NOMO-1 (cell line): ENCODE data around the gene IFIT2.
"Not testable (repeated sequence)": the region's sequence is repeated elsewhere in the genome, so short reads cannot be mapped to it uniquely, and the experiment has no call there.

Experiments
- DNase-seq, 2 experiments: peaks; one replicate each; lab custom pipeline; 2025; ENCODE audit not compliant: unreplicated experiment in 2 of 2; lab: John Stamatoyannopoulos, UW

The IFIT2 gene

GRCh38 chr10:89335226-89335625 is 33.4 kb downstream of the IFIT2 start:
- no peak for DNase-seq

GRCh38 chr10:89336241-89336640 is 34.4 kb downstream of the IFIT2 start:
- no peak for DNase-seq

GRCh38 chr10:89337484-89337883 is 35.6 kb downstream of the IFIT2 start:
- no peak for DNase-seq

GRCh38 chr10:89338713-89339112 is 36.9 kb downstream of the IFIT2 start:
- no peak for DNase-seq

GRCh38 chr10:89339875-89340274 is 38.0 kb downstream of the IFIT2 start:
- no peak for DNase-seq

GRCh38 chr10:89341649-89342048 is 39.8 kb downstream of the IFIT2 start:
- no peak for DNase-seq

- DNase-seq: no peak
Observed at GRCh38 chr10:89342206-89342958, 40.5 kb downstream of the IFIT2 start.

- DNase-seq: no peak
Observed at GRCh38 chr10:89343089-89343767, 41.4 kb downstream of the IFIT2 start.

- no peak for DNase-seq
Observed at GRCh38 chr10:89344156-89344555, 42.3 kb downstream of the IFIT2 start.

- DNase-seq: no peak
Observed at GRCh38 chr10:89345367-89346000, 43.6 kb downstream of the IFIT2 start.

GRCh38 chr10:89346405-89347254 is 44.8 kb downstream of the IFIT2 start:
- peak in 1 of 2 experiments; percentile 15 for DNase-seq

GRCh38 chr10:89347701-89348457 is 46.0 kb downstream of the IFIT2 start:
- DNase-seq: no peak

- DNase-seq: peak in 1 of 2 experiments; percentile 23
Observed at GRCh38 chr10:89348481-89348880, 46.6 kb downstream of the IFIT2 start.

- no peak for DNase-seq
Observed at GRCh38 chr10:89348975-89349374, 47.1 kb downstream of the IFIT2 start.

- not testable (repeated sequence) for DNase-seq
Observed at GRCh38 chr10:89350631-89351315, 48.9 kb downstream of the IFIT2 start.

- DNase-seq: no peak
Observed at GRCh38 chr10:89351412-89351779, 49.5 kb downstream of the IFIT2 start.

GRCh38 chr10:89351780-89352597 is 50.1 kb downstream of the IFIT2 start:
- DNase-seq: no peak

- no peak for DNase-seq
Observed at GRCh38 chr10:89352802-89353201, 51.0 kb downstream of the IFIT2 start.

- no peak for DNase-seq
Observed at GRCh38 chr10:89355394-89355931, 53.6 kb downstream of the IFIT2 start.
